Keratinocyte (primary cell): ENCODE data around the gene RECK. TPM values are rescaled to one million over a fixed set of nuclear protein-coding genes. Genes with fewer than 3 reads are reported as not detected.

Experiments used
- DNase-seq: peaks from one replicate; pipeline ENCODE4 v3.0.0-alpha.2; 2011; ENCODE audit warnings: low read depth, missing footprints, low spot score
- FAIRE-seq: peaks from 2 replicates; lab custom pipeline; 2011; peaks lifted over from hg19 to GRCh38; lab: Jason Lieb, UNC
- H2AFZ ChIP-seq: 2 replicates; pipeline ENCODE4 v1.6.0; 2012; ENCODE audit warnings: low read length, control low read depth, inconsistent platforms; ENCODE audit not compliant: control insufficient read depth
- H3K27ac ChIP-seq: 2 replicates; pipeline ENCODE4 v1.5.1; 2011; ENCODE audit warnings: low read length; ENCODE audit not compliant: control insufficient read depth, insufficient read depth
- H3K27me3 ChIP-seq: 3 replicates; pipeline ENCODE4 v1.6.0; 2011; ENCODE audit warnings: low read length; ENCODE audit not compliant: control insufficient read depth, insufficient read depth; ENCODE audit errors: extremely low read depth
- H3K36me3 ChIP-seq, 2 experiments: 2 replicates in 1 of 2; 3 replicates in 1 of 2; pipeline ENCODE4 v1.5.1; 2011; ENCODE audit warnings: low read length in 2 of 2, mild to moderate bottlenecking in 1 of 2; ENCODE audit not compliant: control insufficient read depth in 2 of 2, insufficient read depth in 2 of 2; ENCODE audit errors: extremely low read depth in 1 of 2
- H3K4me1 ChIP-seq: 3 replicates; pipeline ENCODE4 v1.5.1; 2011; ENCODE audit warnings: low read length; ENCODE audit not compliant: control insufficient read depth, insufficient read depth; ENCODE audit errors: extremely low read depth
- H3K4me2 ChIP-seq: 3 replicates; pipeline ENCODE4 v1.6.0; 2011; ENCODE audit warnings: low read depth, low read length; ENCODE audit not compliant: control insufficient read depth, insufficient read depth; ENCODE audit errors: extremely low read depth
- H3K4me3 ChIP-seq, 3 experiments: fragments of 200-600 bp in 1 of 3; sonication (generic) in 1 of 3; 2 replicates in 2 of 3; 3 replicates in 1 of 3; pipeline ENCODE4 v1.5.1; 2011 to 2016; ENCODE audit warnings: low read length in 3 of 3, mild to moderate bottlenecking in 3 of 3, control low read depth in 2 of 3, inconsistent platforms in 1 of 3, low read depth in 1 of 3, mixed read lengths in 1 of 3, mixed run types in 1 of 3, moderate library complexity in 1 of 3; ENCODE audit not compliant: control insufficient read depth in 2 of 3, insufficient read depth in 2 of 3; ENCODE audit errors: extremely low read depth in 1 of 3
- H3K79me2 ChIP-seq: 2 replicates; pipeline ENCODE4 v1.6.0; 2012; ENCODE audit warnings: low read length; ENCODE audit not compliant: control insufficient read depth, insufficient read depth
- H3K9ac ChIP-seq: 3 replicates; pipeline ENCODE4 v1.6.0; 2011; ENCODE audit warnings: low read length; ENCODE audit not compliant: control insufficient read depth, insufficient read depth; ENCODE audit errors: extremely low read depth
- H3K9me1 ChIP-seq: 3 replicates; pipeline ENCODE4 v1.6.0; 2011; ENCODE audit warnings: low read length; ENCODE audit not compliant: control insufficient read depth, insufficient read depth; ENCODE audit errors: extremely low read depth
- H3K9me3 ChIP-seq: 2 replicates; pipeline ENCODE4 v1.5.1; 2012; ENCODE audit warnings: low read depth, low read length; ENCODE audit not compliant: control insufficient read depth
- H4K20me1 ChIP-seq: 3 replicates; pipeline ENCODE4 v1.6.0; 2011; ENCODE audit warnings: low read length; ENCODE audit not compliant: control insufficient read depth, insufficient read depth; ENCODE audit errors: extremely low read depth
- EZH2 ChIP-seq: IDR thresholded peaks from one replicate; pipeline ENCODE4 v1.6.1; 2012; ENCODE audit warnings: inconsistent platforms, mild to moderate bottlenecking, low read length, moderate library complexity
- dilution Hi-C: fragments of 300-500 bp; cut with MboI; formaldehyde crosslinking; loops from one replicate; pipeline ENCODE4 v1.7.0; 2020; ENCODE audit warnings: low sequenced_read_pairs; ENCODE audit not compliant: extremely low pct_ligation_motif_present
- polyA plus RNA-seq, 5 experiments: library from polyadenylated mRNA; depleted of rRNA in 3 of 5; stranded (reverse) in 3 of 5; stranded (forward) in 1 of 5; unstranded in 1 of 5; fragments of >200 nt; gene quantifications; 1 replicate in 1 of 5; 2 replicates in 3 of 5; 3 replicates in 1 of 5; pipeline versions ENCODE4 v1.2.1 to v1.2.3, GENCODE V29; 2011 to 2012; ENCODE audit warnings: missing spikeins in 2 of 5, low read depth in 1 of 5, low replicate concordance in 1 of 5
- TF ChIP-seq, protein P1 (sequence below), 3 experiments: IDR thresholded peaks in 1 of 3; conservative IDR thresholded peaks in 1 of 3; optimal IDR thresholded peaks in 1 of 3; 2 replicates in 2 of 3; 3 replicates in 1 of 3; pipeline versions ENCODE3 to v1.5.1; 2011; ENCODE audit warnings: low read length in 3 of 3, mild to moderate bottlenecking in 3 of 3, moderate library complexity in 2 of 3, control low read depth in 1 of 3, inconsistent platforms in 1 of 3; ENCODE audit not compliant: insufficient read depth in 2 of 3; ENCODE audit errors: extremely low read depth in 1 of 3

RECK gene
- polyA plus RNA-seq, 1 donor (not counting 4 experiments of a cell fraction or from before 2014, with no cell fraction given): 4.6 TPM

DNA sequence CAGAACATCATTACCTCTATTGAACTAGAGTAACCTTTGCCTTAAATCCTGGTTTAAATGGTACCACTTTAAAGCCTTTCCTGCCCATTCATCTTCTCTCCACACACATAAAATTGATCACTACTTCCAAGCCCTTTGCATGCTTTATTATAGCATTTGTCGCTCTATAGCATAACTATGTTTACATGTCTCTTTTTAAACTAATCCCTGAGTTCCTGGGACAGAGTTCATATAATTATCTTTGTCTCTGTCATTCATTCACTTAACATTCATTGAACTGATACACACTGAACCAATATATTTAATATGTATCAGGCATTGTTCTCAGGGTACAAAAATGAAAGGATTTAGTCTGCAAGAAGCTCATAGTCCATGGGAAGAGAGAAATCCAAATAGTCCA, 37.3 kb downstream of the RECK start:
- dilution Hi-C loops: no loop called here
- Histone ChIP-seq H3K4me2 (no peak overlapping the region), H3K9me1 (no peaks in the 10 kb centered on the region), H3K9me3 (no peaks in the 10 kb centered on the region), H3K27me3 (no peaks in the 10 kb centered on the region), H3K4me1 (peaks cover 12% of the 10 kb centered on the region), H3K79me2 (no peaks in the 10 kb centered on the region), H3K4me3 (no peak overlapping the region), H2AFZ (no peak overlapping the region), H4K20me1 (no peaks in the 10 kb centered on the region), H3K9ac (no peak overlapping the region), H3K27ac (no peak overlapping the region), H3K36me3 (peaks cover 0 to 3% of the 10 kb centered on the region in 2 experiments)
- FAIRE-seq (peak; percentile 13), DNase-seq (no peak)
- TF ChIP-seq EZH2: no peak
- TF ChIP-seq, protein P1, sequence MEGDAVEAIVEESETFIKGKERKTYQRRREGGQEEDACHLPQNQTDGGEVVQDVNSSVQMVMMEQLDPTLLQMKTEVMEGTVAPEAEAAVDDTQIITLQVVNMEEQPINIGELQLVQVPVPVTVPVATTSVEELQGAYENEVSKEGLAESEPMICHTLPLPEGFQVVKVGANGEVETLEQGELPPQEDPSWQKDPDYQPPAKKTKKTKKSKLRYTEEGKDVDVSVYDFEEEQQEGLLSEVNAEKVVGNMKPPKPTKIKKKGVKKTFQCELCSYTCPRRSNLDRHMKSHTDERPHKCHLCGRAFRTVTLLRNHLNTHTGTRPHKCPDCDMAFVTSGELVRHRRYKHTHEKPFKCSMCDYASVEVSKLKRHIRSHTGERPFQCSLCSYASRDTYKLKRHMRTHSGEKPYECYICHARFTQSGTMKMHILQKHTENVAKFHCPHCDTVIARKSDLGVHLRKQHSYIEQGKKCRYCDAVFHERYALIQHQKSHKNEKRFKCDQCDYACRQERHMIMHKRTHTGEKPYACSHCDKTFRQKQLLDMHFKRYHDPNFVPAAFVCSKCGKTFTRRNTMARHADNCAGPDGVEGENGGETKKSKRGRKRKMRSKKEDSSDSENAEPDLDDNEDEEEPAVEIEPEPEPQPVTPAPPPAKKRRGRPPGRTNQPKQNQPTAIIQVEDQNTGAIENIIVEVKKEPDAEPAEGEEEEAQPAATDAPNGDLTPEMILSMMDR (optimal IDR thresholded peaks at IDR 0.05 in 1 of 3, IDR thresholded peaks at IDR 0.05 in 1 of 3, conservative IDR thresholded peaks at IDR 0.05 in 1 of 3; ENCODE audit: extremely low read depth in 1 of 3, insufficient read depth in 2 of 3, low read length in 3 of 3): no peak

DNA sequence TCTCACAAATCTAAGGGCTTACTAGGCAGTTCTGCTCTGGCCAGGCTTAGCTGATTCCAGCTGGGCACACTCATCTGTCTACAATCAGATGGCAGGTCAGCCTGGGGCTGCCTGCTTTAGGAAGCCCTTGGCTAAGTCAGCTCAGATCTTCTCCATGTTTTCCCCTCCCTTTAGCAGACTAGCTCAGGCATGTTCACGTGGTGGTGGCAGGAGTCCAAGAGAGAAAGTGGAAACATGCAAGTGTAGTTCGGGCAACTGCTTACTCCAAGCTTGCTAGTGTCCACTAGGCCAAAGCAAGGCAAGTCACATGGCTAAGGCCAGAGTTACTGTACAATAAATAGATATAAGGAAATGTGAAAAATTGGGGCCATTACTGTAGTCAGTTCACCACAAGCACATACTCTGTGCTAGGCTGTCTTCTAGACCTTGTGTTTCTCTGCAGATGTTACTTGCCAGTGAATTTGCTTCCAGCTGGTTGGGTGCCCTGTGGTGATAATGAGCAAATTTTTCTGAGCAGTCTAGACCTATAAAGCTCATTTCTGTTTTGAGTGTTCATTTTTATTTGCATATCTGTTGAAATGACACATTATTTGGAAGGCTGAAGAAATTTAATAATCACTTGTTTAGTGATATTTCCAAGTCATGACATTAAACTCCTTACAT, 38.3 kb downstream of the RECK start:
- dilution Hi-C loops: no loop called here
- H3K79me2 ChIP-seq: no peaks in the 10 kb centered on the region
- no peaks in the 10 kb centered on the region for H4K20me1 ChIP-seq
- no peak overlapping the region for H3K4me3 ChIP-seq
- H2AFZ ChIP-seq: no peak overlapping the region
- H3K9ac ChIP-seq: no peak overlapping the region
- peak; percentile 76 for DNase-seq
- TF ChIP-seq EZH2: no peak
- TF ChIP-seq, protein P1 (optimal IDR thresholded peaks at IDR 0.05 in 1 of 3, IDR thresholded peaks at IDR 0.05 in 1 of 3, conservative IDR thresholded peaks at IDR 0.05 in 1 of 3; ENCODE audit: extremely low read depth in 1 of 3, insufficient read depth in 2 of 3, low read length in 3 of 3): no peak
- no peaks in the 10 kb centered on the region for H3K9me3 ChIP-seq
- peak; percentile 99 for FAIRE-seq
- peaks cover 0 to 2% of the 10 kb centered on the region in 2 experiments for H3K36me3 ChIP-seq
- no peaks in the 10 kb centered on the region for H3K27me3 ChIP-seq
- H3K9me1 ChIP-seq: no peaks in the 10 kb centered on the region
- no peak overlapping the region for H3K27ac ChIP-seq
- peaks cover 12% of the 10 kb centered on the region for H3K4me1 ChIP-seq
- H3K4me2 ChIP-seq: peak overlapping the region; percentile 55
